MCF 10A (cell line): ENCODE results near the gene CECR2. TPM values are rescaled to one million over a fixed set of nuclear protein-coding genes. Genes with fewer than 3 reads are reported as not detected.

Source experiments
- BruUV-seq: library from RNA; stranded (reverse); fragments of 400-500 nt; replicated peaks from 2 replicates; lab custom pipeline; 2021; lab: Mats Ljungman, UMichigan
- CTCF ChIA-PET: fragments of 300-600 bp; sonication (Branson Sonifier 250); formaldehyde crosslinking; extraction: SDS; loops from one replicate; lab custom pipeline; 2021; ENCODE audit warnings: antibody characterized with exemption, inconsistent platforms; lab: Yijun Ruan, JAX
- POLR2A ChIA-PET: fragments of 300-600, 350-650 bp; sonication (Branson Sonifier 250); formaldehyde crosslinking; extraction: SDS; loops from one replicate; lab custom pipeline; 2020; ENCODE audit warnings: antibody characterized with exemption, inconsistent platforms; lab: Yijun Ruan, JAX
- DNase-seq: peaks from one replicate; pipeline ENCODE4 v3.0.0-alpha.2; 2018; ENCODE audit not compliant: unreplicated experiment
- H3K27ac Mint-ChIP-seq: one replicate; pipeline ENCODE4 v1.8.0; 2022; ENCODE audit warnings: mild to moderate bottlenecking, low read depth, mixed read lengths; ENCODE audit not compliant: unreplicated experiment
- H3K27me3 Mint-ChIP-seq: one replicate; pipeline ENCODE4 v1.8.0; 2022; ENCODE audit warnings: mixed read lengths; ENCODE audit not compliant: insufficient read depth, unreplicated experiment
- H3K36me3 Mint-ChIP-seq: one replicate; pipeline ENCODE4 v1.8.0; 2022; ENCODE audit warnings: mild to moderate bottlenecking, moderate library complexity, mixed read lengths; ENCODE audit not compliant: insufficient read depth, unreplicated experiment
- H3K4me1 Mint-ChIP-seq: one replicate; pipeline ENCODE4 v1.8.0; 2022; ENCODE audit warnings: mixed read lengths; ENCODE audit not compliant: insufficient read depth, unreplicated experiment
- H3K4me3 Mint-ChIP-seq: one replicate; pipeline ENCODE4 v1.8.0; 2022; ENCODE audit warnings: mild to moderate bottlenecking, moderate library complexity, mixed read lengths; ENCODE audit not compliant: unreplicated experiment
- H3K9me3 Mint-ChIP-seq: one replicate; pipeline ENCODE4 v1.8.0; 2022; ENCODE audit warnings: mixed read lengths; ENCODE audit not compliant: unreplicated experiment
- intact Hi-C: fragments of 100-400 bp; cut with micrococcal nuclease; formaldehyde crosslinking; loops from 2 replicates; pipeline ENCODE4 v1.14.1; 2022
- total RNA-seq: library from RNA; stranded (reverse); gene quantifications from 2 replicates; pipeline ENCODE4 v1.2.3, GENCODE V29; 2022
- TF ChIP-seq, protein P1 (sequence below): fragments of 200-600 bp; IDR thresholded peaks from one replicate; pipeline ENCODE4 v1.8.0; 2022; ENCODE audit warnings: antibody characterized with exemption, mild to moderate bottlenecking; ENCODE audit not compliant: unreplicated experiment

The CECR2 gene
- total RNA-seq, 1 experiment from 2014 or later = not detected

GRCh38 chr22:17371448-17371847 is 2.2 kb downstream of the CECR2 start:
- H3K27me3 Mint-ChIP-seq = peaks cover 40% of the 10 kb centered on the region

GRCh38 chr22:17373855-17374254 is 4.6 kb downstream of the CECR2 start:
- ChIA-PET CTCF (no interaction called here), POLR2A (no interaction called here)
- Mint-ChIP-seq H3K27me3 (peaks cover 16% of the 10 kb centered on the region), H3K9me3 (no peaks in the 10 kb centered on the region), H3K36me3 (no peaks in the 10 kb centered on the region), H3K4me1 (no peaks in the 10 kb centered on the region), H3K27ac (no peak overlapping the region), H3K4me3 (no peak overlapping the region)
- intact Hi-C loops = no loop called here
- no peak for DNase-seq
- BruUV-seq = no TSS peak
- TF ChIP-seq, protein P1, sequence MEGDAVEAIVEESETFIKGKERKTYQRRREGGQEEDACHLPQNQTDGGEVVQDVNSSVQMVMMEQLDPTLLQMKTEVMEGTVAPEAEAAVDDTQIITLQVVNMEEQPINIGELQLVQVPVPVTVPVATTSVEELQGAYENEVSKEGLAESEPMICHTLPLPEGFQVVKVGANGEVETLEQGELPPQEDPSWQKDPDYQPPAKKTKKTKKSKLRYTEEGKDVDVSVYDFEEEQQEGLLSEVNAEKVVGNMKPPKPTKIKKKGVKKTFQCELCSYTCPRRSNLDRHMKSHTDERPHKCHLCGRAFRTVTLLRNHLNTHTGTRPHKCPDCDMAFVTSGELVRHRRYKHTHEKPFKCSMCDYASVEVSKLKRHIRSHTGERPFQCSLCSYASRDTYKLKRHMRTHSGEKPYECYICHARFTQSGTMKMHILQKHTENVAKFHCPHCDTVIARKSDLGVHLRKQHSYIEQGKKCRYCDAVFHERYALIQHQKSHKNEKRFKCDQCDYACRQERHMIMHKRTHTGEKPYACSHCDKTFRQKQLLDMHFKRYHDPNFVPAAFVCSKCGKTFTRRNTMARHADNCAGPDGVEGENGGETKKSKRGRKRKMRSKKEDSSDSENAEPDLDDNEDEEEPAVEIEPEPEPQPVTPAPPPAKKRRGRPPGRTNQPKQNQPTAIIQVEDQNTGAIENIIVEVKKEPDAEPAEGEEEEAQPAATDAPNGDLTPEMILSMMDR = no peak

More at GRCh38 chr22:17371448-17371847, 2.2 kb downstream of the CECR2 start:
- H3K27ac Mint-ChIP-seq = no peak overlapping the region
- no peaks in the 10 kb centered on the region for H3K36me3 Mint-ChIP-seq
- intact Hi-C loops = no loop called here
- H3K4me1 Mint-ChIP-seq = peaks cover 5% of the 10 kb centered on the region
- ChIA-PET CTCF (interaction anchor here (1.0 to 1.5 kb wide), 2 partner anchors 8 to 13 kb away, joined by 4 read pairs; no protein-coding TSS in a partner anchor), POLR2A (no interaction called here)
- H3K4me3 Mint-ChIP-seq = no peak overlapping the region
- TF ChIP-seq, protein P1 = no peak
- H3K9me3 Mint-ChIP-seq = no peaks in the 10 kb centered on the region
- BruUV-seq = no TSS peak
- DNase-seq = no peak

GRCh38 chr22:17375914-17376614 is 6.8 kb downstream of the CECR2 start:
- Mint-ChIP-seq H3K9me3 (no peaks in the 10 kb centered on the region), H3K27me3 (peaks cover 5% of the 10 kb centered on the region), H3K4me3 (no peak overlapping the region), H3K27ac (no peak overlapping the region), H3K4me1 (no peaks in the 10 kb centered on the region), H3K36me3 (no peaks in the 10 kb centered on the region)
- TF ChIP-seq, protein P1 = no peak
- DNase-seq = no peak
- no TSS peak for BruUV-seq
- ChIA-PET CTCF (interaction anchor here (0.6 kb wide), 2 partner anchors 15 to 173 kb away, joined by 4 to 7 read pairs; no protein-coding TSS in a partner anchor), POLR2A (interaction anchor here (0.7 kb wide), 1 partner anchor 784 kb away, joined by 4 read pairs; no protein-coding TSS in a partner anchor)
- intact Hi-C loops = no loop called here

DNA sequence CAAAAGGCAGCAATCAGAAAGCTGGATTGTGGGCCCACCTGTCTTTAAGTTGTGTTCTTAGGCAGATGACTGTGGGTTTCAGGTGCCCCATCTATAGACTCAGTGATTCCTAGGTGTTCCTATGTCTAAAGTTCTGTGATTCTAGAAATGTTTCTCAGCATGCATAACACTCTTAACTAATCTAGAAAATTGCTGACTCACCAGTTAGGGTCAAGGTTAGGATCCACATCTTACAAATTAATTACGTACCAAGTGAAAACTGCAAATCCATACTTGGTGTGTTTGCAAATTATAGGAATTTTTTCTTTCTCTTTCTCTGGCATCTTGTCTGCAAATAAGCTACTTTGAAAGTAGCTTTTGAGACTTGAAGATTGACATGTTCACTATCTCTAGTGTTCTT is 7.7 kb downstream of the CECR2 start:
- Mint-ChIP-seq H3K9me3 (no peaks in the 10 kb centered on the region), H3K27me3 (no peaks in the 10 kb centered on the region), H3K27ac (no peak overlapping the region), H3K36me3 (no peaks in the 10 kb centered on the region), H3K4me3 (no peak overlapping the region), H3K4me1 (no peaks in the 10 kb centered on the region)
- no peak for DNase-seq
- no TSS peak for BruUV-seq
- intact Hi-C loops = no loop called here
- POLR2A ChIA-PET = interaction anchor here (0.6 kb wide), 1 partner anchor 29 kb away, joined by 3 read pairs; no protein-coding TSS in a partner anchor
- TF ChIP-seq, protein P1 = no peak
- CTCF ChIA-PET = interaction anchor here (0.6 kb wide), 1 partner anchor 174 kb away, joined by 7 read pairs; no protein-coding TSS in a partner anchor
